GM21526 (cell line): ENCODE results near the gene WBP1.
A peak's percentile ranks its signal among the peaks of the same experiment; 100 is the strongest.

Experiments used
- ATAC-seq: cut with Tn5 transposase; IDR thresholded peaks from one replicate; pipeline ENCODE4 v1.9.1; 2021; ENCODE audit warnings: moderate library complexity; ENCODE audit not compliant: unreplicated experiment, low FRiP score

The WBP1 gene

GRCh38 chr2:74501335-74502071 is 43.3 kb downstream of the WBP1 start:
- ATAC-seq = no peak

GRCh38 chr2:74502147-74502719 is 44.0 kb downstream of the WBP1 start:
- ATAC-seq = no peak

GRCh38 chr2:74502720-74503505 is 44.7 kb downstream of the WBP1 start:
- ATAC-seq = no peak

- ATAC-seq = no peak
Measured at GRCh38 chr2:74503506-74504475, 45.6 kb downstream of the WBP1 start.

GRCh38 chr2:74504591-74504990 is 46.4 kb downstream of the WBP1 start:
- ATAC-seq = no peak

GRCh38 chr2:74505448-74506246 is 47.4 kb downstream of the WBP1 start:
- ATAC-seq = no peak

GRCh38 chr2:74507145-74507925 is 49.1 kb downstream of the WBP1 start, which contains the start of gene PCGF1:
Gene PCGF1, minus strand, starts transcription at chr2:74507695. Its CDS starts 27 bp downstream, at chr2:74507668.
- ATAC-seq = peak; percentile 78

- no peak for ATAC-seq
Measured at GRCh38 chr2:74507926-74508520, 49.8 kb downstream of the WBP1 start.

GRCh38 chr2:74510272-74510671 is 52.0 kb downstream of the WBP1 start:
- no peak for ATAC-seq
